Activated naive CD4-positive, alpha-beta T cell treated with anti-CD3 and anti-CD28 coated beads, Interleukin-2, amount 50 U/mL, for 16 hours (primary cell): ENCODE data around the gene AVPI1.
A peak's percentile ranks its signal among the peaks of the same experiment; 100 is the strongest.
"Not testable (repeated sequence)": the region's sequence is repeated elsewhere in the genome, so short reads cannot be mapped to it uniquely, and the experiment has no call there.

ENCODE experiments used
- DNase-seq: peaks from one replicate; pipeline ENCODE4 v3.0.0-alpha.2; 2020

Gene AVPI1

GRCh38 chr10:97640174-97640867 lies 46.7 kb downstream of the AVPI1 start, which contains the start of gene PI4K2A:
Gene PI4K2A, plus strand, starts transcription at chr10:97640671. Its CDS starts 72 bp downstream, at chr10:97640743.
- peak; percentile 99 for DNase-seq

- DNase-seq: not testable (repeated sequence)
These were observed 48.0 kb downstream of the AVPI1 start for GRCh38 chr10:97639090-97639489.

- DNase-seq: no peak
These were observed 51.5 kb downstream of the AVPI1 start for GRCh38 chr10:97635577-97635976.

- DNase-seq: peak; percentile 14
These were observed 53.1 kb downstream of the AVPI1 start for GRCh38 chr10:97633921-97634320.

- peak; percentile 92 for DNase-seq
These were observed 53.8 kb downstream of the AVPI1 start, which contains the start of gene MORN4 for GRCh38 chr10:97632949-97633884. Gene MORN4, minus strand, starts transcription at chr10:97633500. Its CDS starts 13,847 bp downstream, at chr10:97619653.

GRCh38 chr10:97631098-97631497 lies 55.9 kb downstream of the AVPI1 start:
- DNase-seq: no peak

- no peak for DNase-seq
These were observed 57.8 kb downstream of the AVPI1 start for GRCh38 chr10:97629289-97629688.

GRCh38 chr10:97628228-97628627 lies 58.8 kb downstream of the AVPI1 start:
- no peak for DNase-seq

GRCh38 chr10:97627731-97628130 lies 59.3 kb downstream of the AVPI1 start:
- DNase-seq: no peak
